HG02938 (cell line): ENCODE results near the gene CD82.
"Not testable (repeated sequence)": the region's sequence is repeated elsewhere in the genome, so short reads cannot be mapped to it uniquely, and the experiment has no call there.

ENCODE experiments used
- ATAC-seq: cut with Tn5 transposase; IDR thresholded peaks from one replicate; pipeline ENCODE4 v1.9.1; 2021; ENCODE audit warnings: mild to moderate bottlenecking, moderate library complexity; ENCODE audit not compliant: unreplicated experiment

The CD82 gene

DNA sequence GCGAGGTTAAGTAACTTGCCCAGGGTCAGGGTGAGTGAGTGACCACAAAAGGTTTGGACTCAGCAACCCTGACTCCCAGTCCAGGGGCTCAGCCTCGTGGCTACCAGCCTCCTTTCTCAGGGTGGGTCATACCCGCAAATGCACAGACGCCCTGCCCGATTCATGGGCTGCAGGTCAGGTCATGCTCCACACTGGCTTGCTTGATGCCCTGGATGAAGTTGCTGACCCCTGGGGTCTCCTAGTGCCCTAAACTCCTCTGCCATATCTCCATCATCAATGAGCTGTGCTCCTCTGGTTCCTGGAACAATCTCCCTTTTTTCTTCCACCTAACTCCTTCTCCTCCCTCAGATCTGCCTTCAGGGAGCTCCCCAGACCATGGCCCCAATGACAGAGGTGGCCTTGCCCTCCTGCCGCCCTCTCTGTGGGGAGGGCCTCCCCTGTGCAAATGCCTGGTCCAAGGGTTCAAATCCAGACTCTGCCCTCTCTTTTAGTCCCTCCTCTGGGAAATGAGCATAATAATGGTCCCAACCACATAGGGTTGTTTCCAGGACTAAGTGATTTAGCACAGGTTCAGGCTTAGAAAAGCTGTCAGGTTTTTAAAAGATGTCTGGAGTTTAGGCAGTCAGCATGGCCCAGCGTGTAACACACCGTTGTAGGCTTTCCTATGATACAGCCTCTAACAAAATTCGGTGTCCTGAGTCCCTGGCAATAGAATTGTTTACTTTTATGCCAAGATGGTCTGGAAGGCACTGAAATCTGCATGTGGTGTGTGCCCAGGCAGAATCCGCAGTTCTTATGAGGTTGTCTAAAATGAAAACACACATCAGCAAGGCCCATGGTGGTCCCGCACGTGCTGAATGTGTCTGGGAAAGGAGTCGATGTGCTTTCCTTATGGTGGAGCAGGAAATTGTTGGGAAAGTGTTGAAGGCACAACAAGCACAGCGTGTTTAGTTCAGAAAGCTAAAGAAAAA, 63.6 kb downstream of the CD82 start:
- ATAC-seq: no peak

DNA sequence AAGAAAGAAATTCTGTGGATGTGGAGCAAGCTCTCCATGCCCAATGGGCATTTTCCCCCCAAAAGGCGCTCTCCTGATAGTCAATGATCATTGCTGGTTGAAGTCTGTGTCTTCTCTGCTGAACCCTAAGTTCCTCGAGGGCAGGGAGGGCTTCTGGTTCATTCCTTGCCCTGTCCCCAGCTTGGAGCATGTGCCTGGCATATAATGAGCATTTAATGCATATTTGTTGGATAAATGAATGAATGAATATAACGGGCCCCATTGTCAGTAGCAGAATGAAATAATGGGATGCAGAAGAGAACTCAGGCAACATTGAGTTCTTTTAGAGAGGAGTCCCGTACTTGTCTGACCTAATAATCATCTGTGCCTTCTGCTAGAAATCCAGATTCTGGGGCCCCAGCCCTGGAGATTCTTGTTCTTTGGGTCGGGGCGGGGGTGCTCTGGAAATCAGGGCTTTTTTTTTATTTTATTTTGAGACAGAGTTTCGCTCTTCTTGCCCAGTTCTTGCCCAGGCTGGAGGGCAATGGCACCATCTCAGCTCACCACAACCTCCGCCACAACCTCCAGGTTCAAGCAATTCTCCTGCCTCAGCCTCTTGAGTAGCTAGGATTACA, 64.4 kb downstream of the CD82 start:
- no peak for ATAC-seq

DNA sequence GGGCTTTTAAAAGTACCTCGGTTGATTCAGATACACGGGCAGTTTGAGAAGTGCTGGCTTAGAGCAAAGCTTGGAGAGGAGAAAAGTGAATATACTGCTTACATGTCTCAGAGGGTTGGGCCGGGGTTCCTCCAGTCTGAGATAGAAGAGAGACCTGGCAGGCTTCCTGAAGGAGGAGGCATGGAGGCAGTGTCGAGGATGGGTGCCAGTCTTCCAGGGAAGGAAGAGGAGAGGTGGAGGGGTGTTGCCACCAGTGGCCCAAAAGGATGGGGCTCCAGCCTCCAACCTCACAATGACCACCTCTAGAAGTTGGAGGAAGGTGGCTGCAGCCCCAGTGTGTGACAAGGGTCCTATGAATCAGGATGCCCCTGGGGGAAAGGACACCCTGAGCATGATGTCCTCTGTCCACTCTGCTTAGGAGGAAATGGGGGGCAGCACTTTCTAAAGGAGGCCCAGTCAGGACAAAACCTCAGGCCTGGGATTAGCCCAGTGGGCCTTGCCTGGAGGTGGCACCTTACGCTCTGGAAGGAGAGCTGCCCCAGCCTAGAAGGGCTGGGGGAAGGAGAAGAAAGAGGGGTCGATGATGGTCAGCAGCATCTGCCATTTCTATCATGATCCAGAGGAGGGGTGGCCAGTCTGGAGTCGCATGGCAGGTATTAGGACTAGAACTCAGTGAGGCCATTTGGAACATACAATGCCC, 65.2 kb downstream of the CD82 start:
- no peak for ATAC-seq

DNA sequence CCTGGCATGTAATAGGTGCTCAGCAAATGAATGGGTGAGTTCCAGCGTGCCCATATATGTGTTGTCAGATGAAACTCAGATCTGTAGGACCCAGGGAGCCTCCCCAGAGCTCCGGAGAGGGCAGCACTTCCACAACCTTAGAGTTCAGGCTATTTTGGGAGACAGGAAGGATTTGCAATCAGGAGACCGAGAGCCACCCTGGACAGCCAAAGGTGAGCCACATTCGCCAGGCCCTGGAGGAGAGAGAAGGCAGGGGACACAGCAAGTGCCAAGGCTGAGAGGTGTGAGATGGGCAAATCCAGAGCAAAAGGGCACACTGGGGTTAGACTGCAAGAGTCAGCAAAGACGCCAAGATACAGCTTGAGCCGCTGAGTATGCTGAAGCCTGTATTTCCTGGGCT, 66.4 kb downstream of the CD82 start:
- no peak for ATAC-seq

DNA sequence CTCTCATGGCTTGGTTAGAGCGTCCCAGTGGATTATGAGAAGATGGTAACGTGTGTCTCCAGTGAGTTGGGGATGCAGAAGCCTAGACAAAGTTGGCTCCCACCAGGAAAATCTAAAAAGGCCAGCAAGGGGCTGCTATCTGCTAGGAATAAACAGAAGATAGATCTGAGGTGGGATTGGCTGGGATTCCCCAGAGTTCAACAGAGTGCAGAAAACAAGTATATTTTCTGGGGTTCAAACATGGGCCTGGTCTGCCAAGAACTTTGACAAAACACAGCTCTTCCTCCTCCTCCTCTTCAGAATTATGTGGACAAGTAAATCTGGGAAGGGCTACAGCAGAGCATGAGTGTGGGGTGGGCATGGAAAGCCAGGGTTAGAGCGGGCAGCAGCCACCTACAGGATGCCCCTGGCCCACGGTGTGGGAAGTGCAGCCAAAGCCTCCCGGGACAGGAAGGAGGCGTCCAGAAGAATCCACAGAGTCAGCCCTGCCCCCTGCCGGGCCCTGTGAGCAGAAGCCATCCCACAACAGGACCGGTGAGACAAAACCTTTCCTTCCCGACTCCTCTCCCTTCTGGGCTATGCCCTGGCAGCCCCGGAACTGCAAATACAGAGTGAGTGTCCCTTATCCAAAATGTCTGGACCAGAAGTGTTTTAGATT, 67.1 kb downstream of the CD82 start:
- ATAC-seq: no peak

DNA sequence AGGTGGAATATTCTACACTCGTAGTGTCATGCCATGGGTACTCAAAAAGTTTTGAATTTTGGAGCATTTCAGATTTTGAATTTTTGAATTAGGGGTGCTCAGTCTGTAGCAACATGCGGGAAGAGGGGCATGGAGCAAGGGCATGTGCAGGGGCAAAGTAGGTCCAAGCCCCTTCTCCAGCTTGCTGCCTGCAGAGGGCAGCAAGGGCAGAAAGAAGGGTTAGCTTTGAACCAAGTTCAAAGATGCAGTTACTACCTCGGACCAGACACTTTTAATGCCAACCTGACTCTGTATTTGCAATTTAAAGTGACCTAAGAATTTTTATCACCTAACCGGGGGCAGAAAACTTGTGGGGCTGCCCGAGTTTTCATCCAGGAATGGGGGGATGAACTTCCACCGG, 68.2 kb downstream of the CD82 start:
- no peak for ATAC-seq

DNA sequence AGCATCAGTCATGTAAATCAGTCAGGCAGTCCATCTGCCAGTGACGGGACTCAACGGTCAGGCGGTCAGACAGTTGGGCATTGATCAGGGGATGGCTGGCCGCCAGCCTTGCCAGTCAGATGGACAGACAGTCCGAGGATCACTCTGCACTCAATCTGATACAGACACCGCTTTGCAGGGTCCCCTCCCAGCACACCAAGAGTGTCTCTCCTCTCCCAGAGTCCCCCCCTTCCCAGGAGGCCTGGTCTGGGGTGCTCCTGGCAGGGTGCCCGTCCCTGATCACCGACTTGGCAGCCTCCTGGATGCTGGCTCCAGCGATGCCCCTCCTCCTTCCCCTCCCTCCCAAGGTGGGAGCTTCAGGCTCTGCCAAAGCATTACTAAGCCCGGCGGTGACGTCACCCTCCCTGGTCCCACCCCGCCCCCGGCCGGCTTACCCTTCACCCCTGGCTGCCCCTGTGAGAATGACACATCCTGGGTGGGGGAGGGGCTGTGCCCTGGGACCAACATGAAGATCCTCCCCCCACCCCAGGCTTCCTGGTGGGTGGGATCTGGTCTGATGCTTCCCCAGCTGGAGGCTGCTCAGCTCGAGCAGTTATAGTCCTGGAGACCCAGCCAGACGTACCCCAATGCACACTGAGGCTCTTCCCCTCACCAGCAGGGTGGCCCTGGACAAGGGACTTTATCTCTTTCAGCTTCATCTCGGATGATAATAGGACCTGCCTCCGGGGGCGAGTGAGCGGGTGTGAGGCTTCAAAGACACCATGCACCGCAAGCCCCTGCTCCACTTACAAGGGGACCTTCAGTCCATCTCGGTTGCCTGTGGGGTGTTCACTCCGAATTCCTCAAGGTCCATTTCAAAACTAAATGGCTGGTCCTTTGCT, 69.2 kb downstream of the CD82 start:
- ATAC-seq: no peak

DNA sequence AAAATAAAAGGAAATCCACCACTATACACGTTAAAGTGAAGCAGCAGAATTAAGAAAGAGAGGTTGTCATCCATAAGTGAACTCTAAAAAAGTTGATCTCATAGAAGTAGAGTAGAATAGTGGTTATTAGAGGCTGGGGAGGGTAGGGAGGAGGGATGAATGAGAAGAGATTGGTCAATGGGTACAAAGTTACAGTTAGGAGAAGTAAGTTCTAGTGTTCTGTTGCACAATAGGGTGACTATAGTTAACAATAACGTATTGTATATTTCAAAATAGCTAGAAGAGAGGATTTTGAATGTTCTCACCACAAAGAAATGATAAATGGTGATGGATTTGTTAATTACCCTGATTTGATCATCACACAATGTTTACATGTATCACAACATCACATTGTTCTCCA, 72.0 kb downstream of the CD82 start:
- no peak for ATAC-seq

DNA sequence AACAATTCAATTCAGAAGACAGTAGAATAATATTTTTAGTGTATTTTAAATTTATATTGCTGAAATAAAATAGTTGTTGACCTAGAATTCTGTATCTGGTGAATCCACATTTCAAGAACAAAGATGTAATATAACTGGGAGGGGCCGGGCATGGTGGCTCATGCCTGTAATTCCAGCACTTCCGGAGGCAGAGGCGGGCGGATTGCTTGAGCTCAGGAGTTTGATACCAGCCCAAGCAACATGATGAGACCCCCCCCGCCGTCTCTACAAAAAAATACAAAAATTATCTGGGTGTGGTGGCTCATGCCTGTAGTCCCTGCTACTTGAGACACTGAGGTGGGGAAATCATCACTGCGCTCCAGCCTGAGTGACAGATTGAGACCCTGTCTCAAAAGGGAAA, 72.6 kb downstream of the CD82 start:
- ATAC-seq: no peak

DNA sequence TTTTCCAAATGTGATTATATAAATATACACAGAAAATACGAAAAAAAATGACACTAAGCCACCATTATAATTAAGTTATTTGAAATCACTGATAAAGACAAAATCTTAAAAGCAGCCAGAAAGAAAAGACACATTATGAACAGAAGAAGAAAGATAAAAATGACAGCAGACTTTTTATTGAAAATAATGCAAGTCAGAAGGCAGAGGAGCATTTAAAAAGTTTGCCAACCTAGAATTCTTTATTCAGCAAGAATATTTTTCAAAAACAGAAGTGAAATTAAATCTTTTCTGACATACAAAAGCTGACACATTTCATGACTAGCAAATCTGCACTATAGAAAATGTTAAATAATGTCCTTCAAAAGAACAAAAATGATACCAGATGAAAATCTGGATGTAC, 77.8 kb downstream of the CD82 start:
- ATAC-seq: no peak

DNA sequence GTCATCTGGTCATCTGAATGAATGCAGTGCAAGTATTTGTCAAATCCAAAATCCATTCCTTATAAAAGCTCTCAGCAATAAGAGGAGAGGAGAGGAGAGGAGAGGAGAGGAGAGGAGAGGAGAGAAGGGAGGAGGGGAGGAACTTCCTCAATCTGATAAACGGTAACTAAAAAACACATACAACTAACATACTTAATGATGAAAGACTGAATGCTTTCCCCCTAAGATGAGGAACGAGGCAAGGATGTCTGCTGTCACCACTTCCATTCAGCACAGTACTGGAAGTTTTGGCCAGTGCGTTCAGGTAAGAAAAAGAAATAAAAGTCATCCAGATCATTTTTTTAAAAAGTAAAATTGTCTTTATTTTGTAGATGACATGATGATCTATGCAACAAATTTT, 80.4 kb downstream of the CD82 start:
- no peak for ATAC-seq

DNA sequence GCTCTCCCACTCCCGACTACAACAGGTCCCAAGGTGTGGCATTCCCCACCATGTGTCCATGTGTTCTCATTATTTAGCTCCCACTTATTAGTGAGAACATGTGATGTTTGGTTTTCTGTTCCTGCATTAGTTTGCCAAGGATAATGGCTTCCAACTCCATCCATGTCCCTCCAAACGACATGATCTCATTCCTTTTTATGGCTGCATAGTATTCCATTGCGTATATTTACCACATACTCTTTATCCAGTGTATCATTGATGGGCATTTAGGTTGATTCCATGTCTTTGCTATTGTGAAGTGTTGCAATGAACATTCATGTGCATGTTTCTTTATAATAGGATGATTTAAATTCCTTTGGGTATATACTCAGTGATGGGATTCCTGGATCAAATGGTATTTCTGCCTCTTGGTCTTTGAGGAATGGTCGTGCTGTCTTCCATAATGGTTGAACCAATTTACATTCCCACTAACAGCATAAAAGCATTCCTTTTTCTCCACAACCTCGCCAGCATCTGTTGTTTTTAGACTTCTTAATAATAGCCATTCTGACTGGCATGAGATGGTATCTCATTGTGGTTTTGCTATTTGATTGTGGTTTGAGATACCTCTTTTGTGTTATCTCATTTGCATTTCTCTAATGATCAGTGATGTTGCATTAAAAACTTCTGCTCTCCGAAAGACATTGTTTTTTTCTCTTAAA, 81.9 kb downstream of the CD82 start:
- not testable (repeated sequence) for ATAC-seq

DNA sequence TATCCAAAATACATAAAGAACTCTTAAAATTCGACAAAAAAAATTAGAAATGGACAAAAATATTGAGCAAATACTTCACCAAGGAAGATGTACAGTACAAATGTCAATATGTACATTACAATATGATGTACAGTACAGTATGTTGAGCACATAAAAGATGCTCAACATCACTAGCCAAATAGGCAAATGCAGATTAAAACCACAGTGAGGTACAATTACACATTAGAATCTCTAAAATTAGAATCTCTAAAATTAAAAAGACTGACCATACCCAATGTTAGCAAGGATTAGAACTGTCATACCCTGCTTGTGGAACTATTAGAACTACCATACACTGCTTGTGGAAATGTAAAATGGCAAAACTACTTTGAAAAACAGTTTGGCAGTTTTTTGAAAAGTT, 82.6 kb downstream of the CD82 start:
- ATAC-seq: no peak

DNA sequence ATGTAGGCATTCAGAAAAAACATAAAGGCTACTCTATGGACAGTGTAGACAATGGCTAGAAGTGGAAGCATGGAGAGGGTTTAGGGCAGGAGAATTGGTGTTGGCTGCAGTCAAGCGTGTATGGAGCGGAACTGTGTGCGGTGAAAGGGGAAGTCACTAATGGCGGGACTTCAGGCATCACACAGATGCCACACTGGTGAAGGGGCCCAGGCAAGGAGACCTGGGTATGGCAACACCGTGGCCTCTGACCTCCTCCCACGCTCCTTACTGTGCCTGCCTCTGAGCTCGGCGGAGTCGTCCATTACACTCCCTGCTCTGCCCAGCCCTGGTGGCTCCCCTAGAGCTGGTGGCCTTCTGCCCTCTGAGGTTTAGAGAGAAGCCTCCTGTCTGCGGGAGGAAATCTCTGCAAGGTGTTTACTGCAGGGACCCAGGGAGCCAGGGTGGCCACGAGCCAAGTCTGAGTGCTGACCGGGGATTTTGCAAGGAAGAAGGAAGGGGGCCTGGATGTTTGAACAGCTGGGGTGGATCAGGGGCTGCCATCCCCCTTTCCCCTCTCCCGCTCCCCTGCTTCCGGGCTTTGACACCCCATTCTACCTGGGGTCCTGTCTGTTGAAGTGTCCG, 86.2 kb downstream of the CD82 start:
- no peak for ATAC-seq

DNA sequence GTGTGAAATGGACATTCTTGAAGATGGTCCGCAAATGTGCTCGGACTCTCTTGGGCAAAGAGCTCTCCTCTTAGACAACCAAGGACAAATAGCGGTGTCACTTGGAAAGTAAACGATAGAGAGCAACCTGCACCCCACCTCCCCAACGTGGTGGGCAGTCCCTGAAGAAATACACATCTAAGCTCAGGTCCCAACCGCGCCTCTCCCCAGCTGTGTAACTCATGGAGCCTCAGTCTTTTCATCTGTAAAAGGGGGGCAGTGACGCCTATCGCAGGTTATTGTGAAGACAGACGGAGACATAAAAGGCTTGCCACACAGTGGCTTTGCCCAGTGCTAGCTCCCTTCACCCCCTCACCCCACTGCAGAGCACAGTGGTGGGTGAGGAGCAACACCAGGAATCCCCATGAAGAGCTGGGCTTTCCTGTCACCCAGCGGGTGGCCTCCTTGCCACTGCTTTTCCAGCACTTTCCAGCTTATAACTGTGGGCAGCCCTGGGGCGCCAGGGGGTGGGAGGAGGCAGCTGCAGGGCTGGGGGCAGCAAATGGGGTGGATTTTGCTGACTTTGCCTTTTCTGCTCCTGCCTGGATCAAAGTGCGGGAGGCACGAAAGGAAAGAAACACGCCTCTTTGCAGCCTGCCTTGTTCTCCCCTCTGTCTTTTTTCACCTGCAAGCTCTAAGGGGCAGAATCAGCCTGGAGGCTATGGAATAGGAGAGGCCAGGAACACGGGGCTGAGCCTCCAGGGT, 87.6 kb downstream of the CD82 start:
- ATAC-seq: no peak

DNA sequence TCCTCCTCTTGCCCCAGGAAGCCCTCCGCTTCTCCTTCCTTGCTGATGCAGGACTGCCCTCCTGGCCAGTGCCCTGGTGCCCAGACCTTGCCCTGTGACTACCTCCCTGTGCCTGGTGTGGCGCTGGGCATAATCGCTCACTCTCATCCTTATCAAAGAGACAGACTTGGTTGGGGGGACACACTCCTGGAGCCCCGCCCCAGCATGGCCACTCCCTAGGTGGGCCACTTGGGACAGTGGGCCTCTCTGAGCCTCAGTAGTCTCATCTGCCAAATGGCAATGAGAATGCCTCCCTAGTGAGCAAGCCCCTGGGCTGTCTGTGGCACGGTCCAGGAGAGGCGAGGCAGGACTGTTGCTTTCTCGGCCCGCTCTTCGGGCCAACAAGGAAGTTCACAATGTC, 88.6 kb downstream of the CD82 start:
- ATAC-seq: no peak

DNA sequence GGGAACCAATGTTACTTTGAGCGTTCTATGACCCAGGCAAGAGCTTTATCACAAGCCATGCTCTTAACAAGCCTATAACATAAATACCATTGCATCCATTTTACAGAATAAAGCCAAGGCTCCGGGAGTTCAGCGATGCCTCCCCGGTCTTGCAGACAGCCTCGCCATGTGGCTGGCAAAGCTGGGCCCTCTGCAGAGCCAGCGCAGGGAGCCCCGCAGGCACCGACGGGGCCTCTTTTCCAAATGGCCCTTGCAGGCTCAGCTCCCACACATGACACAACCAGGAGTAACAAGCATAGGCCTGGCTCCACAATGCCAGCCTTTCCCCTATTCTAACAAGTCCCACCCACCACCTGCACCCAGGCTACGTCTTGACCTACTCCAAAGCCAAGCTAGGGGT, 89.1 kb downstream of the CD82 start:
- no peak for ATAC-seq

DNA sequence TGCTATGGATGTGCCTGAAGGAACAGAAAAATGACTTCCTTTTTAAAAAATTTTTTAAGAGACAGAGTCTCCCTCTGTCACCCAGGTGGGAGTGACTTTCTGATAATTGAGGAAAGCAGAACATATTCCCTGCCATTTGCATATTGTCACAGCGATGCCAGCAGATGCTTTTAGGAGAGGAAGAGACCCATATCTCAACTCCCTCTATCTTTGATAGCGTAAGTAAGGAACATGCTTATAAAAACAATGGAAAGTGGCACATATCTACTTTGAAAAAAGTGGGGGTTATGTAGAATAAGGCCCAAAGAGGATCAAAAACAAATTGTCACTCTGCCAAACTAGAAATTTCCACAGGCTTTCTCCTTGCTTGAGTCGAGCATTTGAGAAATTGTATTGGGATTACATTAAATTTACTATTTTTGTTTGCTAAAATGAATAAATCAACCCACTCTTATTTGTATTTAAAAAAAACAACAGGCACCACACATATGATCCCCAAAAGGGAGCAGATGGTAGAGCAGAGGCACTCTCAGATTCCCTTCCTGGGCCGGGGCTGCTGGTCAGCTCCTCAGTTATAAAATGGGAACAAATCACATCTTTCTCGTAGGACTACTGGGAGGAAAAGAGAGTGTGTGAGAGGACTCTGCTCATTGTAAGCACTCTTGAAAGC, 92.5 kb downstream of the CD82 start:
- no peak for ATAC-seq
